Loucy (cell line): ENCODE measurements around the gene AQP1.

Source experiments
- H2AFZ ChIP-seq: fragments of 200-600 bp; sonication (generic); 2 replicates; pipeline ENCODE4 v1.6.0; 2016; ENCODE audit warnings: antibody characterized with exemption, mild to moderate bottlenecking, low read length, moderate library complexity
- H3F3A ChIP-seq: fragments of 200-600 bp; 2 replicates; pipeline ENCODE4 v1.6.0; 2016; ENCODE audit warnings: antibody characterized with exemption, low read depth, mild to moderate bottlenecking
- H3K27me3 ChIP-seq: fragments of 200-600 bp; sonication (generic); 2 replicates; pipeline ENCODE4 v1.6.1; 2014; ENCODE audit warnings: low read length, mild to moderate bottlenecking; ENCODE audit not compliant: insufficient read depth, poor library complexity, severe bottlenecking
- H3K36me3 ChIP-seq: fragments of 200-600 bp; sonication (generic); 2 replicates; pipeline ENCODE4 v1.6.1; 2016; ENCODE audit warnings: low read length; ENCODE audit not compliant: insufficient read depth
- H3K4me1 ChIP-seq: fragments of 200-600 bp; sonication (generic); 2 replicates; pipeline ENCODE4 v1.5.1; 2014; ENCODE audit warnings: low read length, mild to moderate bottlenecking; ENCODE audit not compliant: insufficient read depth, poor library complexity, severe bottlenecking
- H3K4me2 ChIP-seq: fragments of 200-600 bp; sonication (generic); 2 replicates; pipeline ENCODE4 v1.6.0; 2014; ENCODE audit warnings: antibody characterized with exemption, low read length, low read depth, mild to moderate bottlenecking; ENCODE audit not compliant: poor library complexity, severe bottlenecking
- H3K4me3 ChIP-seq: fragments of 200-600 bp; sonication (generic); 2 replicates; pipeline ENCODE4 v1.5.1; 2014; ENCODE audit warnings: low read length, mild to moderate bottlenecking, mixed read lengths; ENCODE audit not compliant: poor library complexity, severe bottlenecking
- H3K79me2 ChIP-seq: fragments of 200-600 bp; sonication (generic); 2 replicates; pipeline ENCODE4 v1.6.1; 2014; ENCODE audit warnings: low read length; ENCODE audit not compliant: insufficient read depth
- H3K9ac ChIP-seq: fragments of 200-600 bp; sonication (generic); 2 replicates; pipeline ENCODE4 v1.6.0; 2014; ENCODE audit warnings: mild to moderate bottlenecking, low read depth, low read length, moderate library complexity; ENCODE audit not compliant: poor library complexity, severe bottlenecking
- H3K9me2 ChIP-seq: fragments of 200-600 bp; sonication (generic); replicated peaks from 2 replicates; pipeline ENCODE4 v1.6.1; 2016; ENCODE audit warnings: low read depth, low read length, mixed read lengths
- H3K9me3 ChIP-seq: fragments of 200-600 bp; sonication (generic); 2 replicates; pipeline ENCODE4 v1.6.1; 2014; ENCODE audit warnings: mild to moderate bottlenecking, antibody characterized with exemption, low read length, low read depth; ENCODE audit not compliant: insufficient read depth
- H4K20me1 ChIP-seq: fragments of 200-600 bp; sonication (generic); 2 replicates; pipeline ENCODE4 v1.6.0; 2014; ENCODE audit warnings: antibody characterized with exemption, low read length, mild to moderate bottlenecking; ENCODE audit not compliant: insufficient read depth, poor library complexity, severe bottlenecking
- EZH2phosphoT487 ChIP-seq: fragments of 200-600 bp; IDR thresholded peaks from 2 replicates; pipeline ENCODE4 v1.6.1; 2018; ENCODE audit warnings: antibody characterized with exemption, mild to moderate bottlenecking, moderate library complexity, borderline replicate concordance
- TF ChIP-seq, protein P1 (sequence below): fragments of 200-600 bp; sonication (generic); conservative IDR thresholded peaks from 2 replicates; pipeline ENCODE4 v1.5.1; 2014; ENCODE audit warnings: mild to moderate bottlenecking, antibody characterized with exemption, low read length

The AQP1 gene

DNA sequence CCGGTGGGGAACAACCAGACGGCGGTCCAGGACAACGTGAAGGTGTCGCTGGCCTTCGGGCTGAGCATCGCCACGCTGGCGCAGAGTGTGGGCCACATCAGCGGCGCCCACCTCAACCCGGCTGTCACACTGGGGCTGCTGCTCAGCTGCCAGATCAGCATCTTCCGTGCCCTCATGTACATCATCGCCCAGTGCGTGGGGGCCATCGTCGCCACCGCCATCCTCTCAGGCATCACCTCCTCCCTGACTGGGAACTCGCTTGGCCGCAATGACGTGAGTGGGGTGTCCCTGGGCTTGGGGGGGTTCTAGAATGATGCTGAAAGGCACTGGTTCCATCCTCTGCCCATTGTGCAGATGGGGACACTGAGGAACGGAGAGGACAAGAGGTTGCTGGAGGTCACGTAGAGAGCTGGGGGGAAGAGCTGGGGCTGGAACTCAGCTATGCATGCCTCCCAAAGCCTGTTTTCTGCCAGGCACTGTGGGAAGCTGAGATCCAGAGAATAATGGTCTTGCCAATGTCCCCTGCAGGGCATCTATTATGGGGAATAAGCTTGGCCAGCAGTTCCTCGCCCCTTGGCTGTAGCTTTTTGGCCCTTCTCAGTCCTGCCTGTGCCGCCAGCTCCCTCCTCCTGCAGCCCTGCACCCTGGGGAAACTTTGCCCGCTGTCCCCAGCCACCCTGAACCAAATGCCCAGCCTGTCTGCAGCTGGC, 523 bp downstream of the AQP1 start:
- Histone ChIP-seq H3K79me2 (no peaks in the 10 kb centered on the region), H3K4me2 (no peak overlapping the region), H3K27me3 (no peaks in the 10 kb centered on the region), H4K20me1 (no peaks in the 10 kb centered on the region), H3K4me3 (no peak overlapping the region), H2AFZ (no peak overlapping the region), H3K9me3 (no peaks in the 10 kb centered on the region), H3F3A (no peaks in the 10 kb centered on the region), H3K4me1 (no peaks in the 10 kb centered on the region), H3K9ac (no peak overlapping the region), H3K36me3 (no peaks in the 10 kb centered on the region), H3K9me2 (no peaks in the 10 kb centered on the region)
- TF ChIP-seq EZH2phosphoT487, result no peak
- TF ChIP-seq, protein P1, sequence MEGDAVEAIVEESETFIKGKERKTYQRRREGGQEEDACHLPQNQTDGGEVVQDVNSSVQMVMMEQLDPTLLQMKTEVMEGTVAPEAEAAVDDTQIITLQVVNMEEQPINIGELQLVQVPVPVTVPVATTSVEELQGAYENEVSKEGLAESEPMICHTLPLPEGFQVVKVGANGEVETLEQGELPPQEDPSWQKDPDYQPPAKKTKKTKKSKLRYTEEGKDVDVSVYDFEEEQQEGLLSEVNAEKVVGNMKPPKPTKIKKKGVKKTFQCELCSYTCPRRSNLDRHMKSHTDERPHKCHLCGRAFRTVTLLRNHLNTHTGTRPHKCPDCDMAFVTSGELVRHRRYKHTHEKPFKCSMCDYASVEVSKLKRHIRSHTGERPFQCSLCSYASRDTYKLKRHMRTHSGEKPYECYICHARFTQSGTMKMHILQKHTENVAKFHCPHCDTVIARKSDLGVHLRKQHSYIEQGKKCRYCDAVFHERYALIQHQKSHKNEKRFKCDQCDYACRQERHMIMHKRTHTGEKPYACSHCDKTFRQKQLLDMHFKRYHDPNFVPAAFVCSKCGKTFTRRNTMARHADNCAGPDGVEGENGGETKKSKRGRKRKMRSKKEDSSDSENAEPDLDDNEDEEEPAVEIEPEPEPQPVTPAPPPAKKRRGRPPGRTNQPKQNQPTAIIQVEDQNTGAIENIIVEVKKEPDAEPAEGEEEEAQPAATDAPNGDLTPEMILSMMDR, result no peak

GRCh38 chr7:30912731-30912985, 1.0 kb downstream of the AQP1 start:
- Histone ChIP-seq H3K4me1 (no peaks in the 10 kb centered on the region), H3K9ac (no peak overlapping the region)
- TF ChIP-seq, protein P1, result no peak
- TF ChIP-seq EZH2phosphoT487, result no peak

GRCh38 chr7:30912986-30913811, 1.5 kb downstream of the AQP1 start:
- Histone ChIP-seq H3K4me3 (no peak overlapping the region), H3K4me1 (no peaks in the 10 kb centered on the region)

More at GRCh38 chr7:30912731-30912985, 1.0 kb downstream of the AQP1 start:
- Histone ChIP-seq H3K9me3 (no peaks in the 10 kb centered on the region), H3F3A (no peaks in the 10 kb centered on the region), H3K4me2 (no peak overlapping the region), H4K20me1 (no peaks in the 10 kb centered on the region), H3K36me3 (no peaks in the 10 kb centered on the region), H3K27me3 (no peaks in the 10 kb centered on the region), H3K79me2 (no peaks in the 10 kb centered on the region), H3K4me3 (no peak overlapping the region), H3K9me2 (no peaks in the 10 kb centered on the region), H2AFZ (no peak overlapping the region)

More at GRCh38 chr7:30912986-30913811, 1.5 kb downstream of the AQP1 start:
- no peak for TF ChIP-seq EZH2phosphoT487
- TF ChIP-seq, protein P1, result no peak
- H3K9ac ChIP-seq, result no peak overlapping the region
- no peaks in the 10 kb centered on the region for H3K36me3 ChIP-seq
- H4K20me1 ChIP-seq, result no peaks in the 10 kb centered on the region
- no peaks in the 10 kb centered on the region for H3K9me2 ChIP-seq
- no peaks in the 10 kb centered on the region for H3K79me2 ChIP-seq
- no peak overlapping the region for H3K4me2 ChIP-seq
- H3K27me3 ChIP-seq, result no peaks in the 10 kb centered on the region
- H2AFZ ChIP-seq, result no peak overlapping the region
- no peaks in the 10 kb centered on the region for H3K9me3 ChIP-seq
- H3F3A ChIP-seq, result no peaks in the 10 kb centered on the region
